Measurements from ENCODE around the gene IL24. TPM values are rescaled to one million over a fixed set of nuclear protein-coding genes. Genes with fewer than 3 reads are reported as not detected.

The IL24 gene
- total RNA-seq, 1 donor: 0.86 TPM

- no peak overlapping the region for H3K4me3 ChIP-seq (ENCODE audit: low read depth, low read length)
- TF ChIP-seq CTCF (IDR thresholded peaks at IDR 0.05; ENCODE audit: insufficient read depth, low read depth, low read length): no peak
- DNase-seq (ENCODE audit: low read depth): no peak
Observed at GRCh38 chr1:206953626-206954025, 56.4 kb downstream of the IL24 start.

Other genes starting within 250 kb of the IL24 start
- 45.3 and 46.4 TPM in 2 replicates for gene MAPKAPK2, start 212.5 kb upstream of the IL24 start, total RNA-seq
- gene IL19, start 126.7 kb upstream of the IL24 start, total RNA-seq: 0.97 and 1.7 TPM in 2 replicates
- under 0.01 TPM in 1 of 2 replicates, not detected in the other for gene IL10, start 124.9 kb upstream of the IL24 start, total RNA-seq
- 0.32 and 0.86 TPM in 2 replicates for gene IL20, start 31.8 kb upstream of the IL24 start, total RNA-seq
- gene FCMR, start 24.5 kb downstream of the IL24 start, total RNA-seq: 1.3 and 1.6 TPM in 2 replicates
- gene PIGR, start 49.0 kb downstream of the IL24 start, total RNA-seq: not detected in 2 replicates
- not detected in 2 replicates for gene FCAMR, start 73.0 kb downstream of the IL24 start, total RNA-seq
- gene C1orf116, start 135.3 kb downstream of the IL24 start, total RNA-seq: under 0.01 TPM in 1 of 2 replicates, not detected in the other
- gene YOD1, start 153.8 kb downstream of the IL24 start, total RNA-seq: 10.6 and 16.0 TPM in 2 replicates
- 6.9 and 8.7 TPM in 2 replicates for gene PFKFB2, start 155.8 kb downstream of the IL24 start, total RNA-seq
- gene C4BPB, start 191.4 kb downstream of the IL24 start, total RNA-seq: 0.32 TPM in 1 of 2 replicates, not detected in the other
- not detected in 2 replicates for gene C4BPA, start 206.8 kb downstream of the IL24 start, total RNA-seq

Measured in fibroblast of villous mesenchyme (primary cell).